Thyroid gland (tissue), 4 donors: ENCODE measurements around the gene MFAP5.

ENCODE experiments used
- POLR2A ChIP-seq, 2 donors: fragments of 450-650 bp; IDR thresholded peaks; one replicate each; pipeline ENCODE4 v1.6.1; 2017; ENCODE audit warnings: antibody characterized with exemption in 2 of 2, mild to moderate bottlenecking in 2 of 2, moderate library complexity in 1 of 2
- TF ChIP-seq, protein P1 (sequence below), 6 experiments: fragments of 200-600 bp in 3 of 6; fragments of 450-650 bp in 3 of 6; sonication (generic) in 3 of 6; IDR thresholded peaks; one replicate each; pipeline ENCODE4 v1.5.1; 2016 to 2019; ENCODE audit warnings: antibody characterized with exemption in 6 of 6, mild to moderate bottlenecking in 2 of 6, inconsistent platforms in 1 of 6, moderate library complexity in 1 of 6

DNA sequence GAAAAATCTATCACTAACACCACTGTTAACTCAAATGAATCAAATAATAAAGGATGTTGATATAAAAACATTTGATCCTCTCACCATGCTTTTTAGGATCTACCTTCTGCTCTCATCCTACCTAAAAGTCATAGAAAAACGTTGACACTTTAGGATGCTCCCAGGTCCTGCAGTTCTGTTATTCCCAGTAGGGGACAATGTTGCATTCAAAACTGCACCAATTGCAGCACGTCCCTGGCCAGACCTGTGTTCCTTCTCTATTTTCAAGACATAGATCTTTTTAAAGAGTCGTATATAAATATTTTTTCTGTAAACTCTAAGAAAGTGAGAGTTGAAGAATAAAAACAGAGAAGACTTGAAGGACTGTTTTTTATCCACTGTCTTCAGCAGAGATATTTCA is 58.8 kb downstream of the MFAP5 start:
- TF ChIP-seq, protein P1, sequence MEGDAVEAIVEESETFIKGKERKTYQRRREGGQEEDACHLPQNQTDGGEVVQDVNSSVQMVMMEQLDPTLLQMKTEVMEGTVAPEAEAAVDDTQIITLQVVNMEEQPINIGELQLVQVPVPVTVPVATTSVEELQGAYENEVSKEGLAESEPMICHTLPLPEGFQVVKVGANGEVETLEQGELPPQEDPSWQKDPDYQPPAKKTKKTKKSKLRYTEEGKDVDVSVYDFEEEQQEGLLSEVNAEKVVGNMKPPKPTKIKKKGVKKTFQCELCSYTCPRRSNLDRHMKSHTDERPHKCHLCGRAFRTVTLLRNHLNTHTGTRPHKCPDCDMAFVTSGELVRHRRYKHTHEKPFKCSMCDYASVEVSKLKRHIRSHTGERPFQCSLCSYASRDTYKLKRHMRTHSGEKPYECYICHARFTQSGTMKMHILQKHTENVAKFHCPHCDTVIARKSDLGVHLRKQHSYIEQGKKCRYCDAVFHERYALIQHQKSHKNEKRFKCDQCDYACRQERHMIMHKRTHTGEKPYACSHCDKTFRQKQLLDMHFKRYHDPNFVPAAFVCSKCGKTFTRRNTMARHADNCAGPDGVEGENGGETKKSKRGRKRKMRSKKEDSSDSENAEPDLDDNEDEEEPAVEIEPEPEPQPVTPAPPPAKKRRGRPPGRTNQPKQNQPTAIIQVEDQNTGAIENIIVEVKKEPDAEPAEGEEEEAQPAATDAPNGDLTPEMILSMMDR (IDR thresholded peaks at IDR 0.05): no peak
- TF ChIP-seq POLR2A (IDR thresholded peaks at IDR 0.05): no peak
